Mucosa of descending colon (tissue), 3 donors: ENCODE data around the gene FAHD2B. TPM values are rescaled to one million over a fixed set of nuclear protein-coding genes. Genes with fewer than 3 reads are reported as not detected.

ENCODE experiments used
- total RNA-seq, 3 donors: library from RNA; stranded (reverse); fragmentation: NEBNext Ultra II Directional in 2 of 3; extraction: Animal tissue kit (Norgen Biotek cat#: 25700) in 2 of 3; gene quantifications; one replicate each; pipeline versions ENCODE4 v1.2.1 to v1.2.4, GENCODE V29; 2021 to 2023
- donor health status: DM: no; HTN: no; CAD: no; lungs with moderate emphysema.
- donor health status: DM: no; HTN: no; CAD: no.
- donor health status: DM: no; HTN: yes; CAD: no.

Gene FAHD2B
- total RNA-seq, 3 donors from 2014 or later: 5.3 to 13.4 (median 6.1) TPM

Other genes starting within 250 kb of the FAHD2B start
- gene ANKRD39, start 236.9 kb downstream of the FAHD2B start, total RNA-seq: 10 to 100 TPM; 11.2 to 14.1 (median 12.2) TPM
- gene SEMA4C, start 224.8 kb downstream of the FAHD2B start, total RNA-seq: 10 to 100 TPM; 14.4 to 83.8 (median 17.5) TPM
- gene FAM178B, start 108.3 kb downstream of the FAHD2B start, total RNA-seq: under 1 TPM; 0.20 to 0.98 (median 0.63) TPM
- gene ANKRD36, start 18.3 kb upstream of the FAHD2B start, total RNA-seq: 10 to 100 TPM; 17.1 to 32.1 (median 26.4) TPM